ENCODE data around the gene CFAP210. TPM values are rescaled to one million over a fixed set of nuclear protein-coding genes. Genes with fewer than 3 reads are reported as not detected.
"Not testable (repeated sequence)": the region's sequence is repeated elsewhere in the genome, so short reads cannot be mapped to it uniquely, and the experiment has no call there.

The CFAP210 gene
- polyA plus RNA-seq, 3 donors, result not detected

- intact Hi-C loops (cut with micrococcal nuclease), result loop anchor here (10.0 kb wide), 1 partner anchor 106 kb away; the partner anchor contains the start of gene PPIG (in 2 of the 2)
- no peak for DNase-seq
- H3K4me3 ChIP-seq (replicated peaks in 1 of 3; ENCODE audit: low read depth in 2 of 3, low read length in 3 of 3), result no peak overlapping the region
- H3K9ac ChIP-seq (ENCODE audit: insufficient read depth, low read length, poor library complexity, severe bottlenecking), result no peak overlapping the region
- H3K9me3 ChIP-seq (replicated peaks in 1 of 2; ENCODE audit: control insufficient read depth in 1 of 2, insufficient read depth in 1 of 2, low read length in 2 of 2), result peaks cover 0 to 9% of the 10 kb centered on the region in 2 donors
- Mint-ChIP-seq H3K36me3 (no peaks in the 10 kb centered on the region), H3K4me3 (peak overlapping the region in 1 of 2 donors; percentile 12), H3K4me1 (peaks cover 11% of the 10 kb centered on the region), H3K9me3 (peaks cover 19 to 43% (median 22%) of the 10 kb centered on the region in 7 donors), H3K27ac (no peak overlapping the region), H3K27me3 (ENCODE audit: low read depth in 3 of 3) (peaks cover 7 to 11% (median 7%) of the 10 kb centered on the region in 3 donors)
- peaks cover 14 to 16% of the 10 kb centered on the region in 2 donors for H3K4me1 ChIP-seq (ENCODE audit: control insufficient read depth in 1 of 2, insufficient read depth in 2 of 2, low read length in 2 of 2)
- H4K20me1 ChIP-seq (ENCODE audit: insufficient read depth, low read length), result no peaks in the 10 kb centered on the region
- no peaks in the 10 kb centered on the region for H3K79me2 ChIP-seq (ENCODE audit: insufficient read depth, low read length)
- TF ChIP-seq CTCF (IDR thresholded peaks at IDR 0.05), result no peak
- H3K27ac ChIP-seq (ENCODE audit: low read depth in 1 of 2, low read length in 2 of 2), result no peak overlapping the region
- H3K36me3 ChIP-seq (replicated peaks in 1 of 2; ENCODE audit: control insufficient read depth in 1 of 2, insufficient read depth in 2 of 2, low read length in 2 of 2), result no peaks in the 10 kb centered on the region
- H3K4me2 ChIP-seq (replicated peaks; ENCODE audit: extremely low read depth, low read length, poor library complexity, severe bottlenecking), result no peak overlapping the region
- no peak overlapping the region for H2AFZ ChIP-seq (ENCODE audit: insufficient read depth, low read depth, low read length, poor library complexity, severe bottlenecking)
- H3K27me3 ChIP-seq (ENCODE audit: control insufficient read depth in 2 of 2, insufficient read depth in 2 of 2, low read length in 2 of 2), result peaks cover 0 to 2% of the 10 kb centered on the region in 2 donors
- no CpG with 5 or more reads among the region's 1 CpG for WGBS (ENCODE audit: insufficient coverage)
Observed at GRCh38 chr2:169690958-169691357, 3.2 kb downstream of the CFAP210 start.

GRCh38 chr2:169687943-169688342 lies 6.3 kb downstream of the CFAP210 start:
- intact Hi-C loops (cut with micrococcal nuclease); H3K4me3 ChIP-seq (replicated peaks in 1 of 3; ENCODE audit: low read depth in 2 of 3, low read length in 3 of 3); DNase-seq; H3K79me2 ChIP-seq (ENCODE audit: insufficient read depth, low read length); H3K27me3 ChIP-seq (ENCODE audit: control insufficient read depth in 2 of 2, insufficient read depth in 2 of 2, low read length in 2 of 2); H2AFZ ChIP-seq (ENCODE audit: insufficient read depth, low read depth, low read length, poor library complexity, severe bottlenecking); H3K4me1 Mint-ChIP-seq; H3K9me3 ChIP-seq (replicated peaks in 1 of 2; ENCODE audit: control insufficient read depth in 1 of 2, insufficient read depth in 1 of 2, low read length in 2 of 2); H4K20me1 ChIP-seq (ENCODE audit: insufficient read depth, low read length); H3K36me3 ChIP-seq (replicated peaks in 1 of 2; ENCODE audit: control insufficient read depth in 1 of 2, insufficient read depth in 2 of 2, low read length in 2 of 2); H3K4me1 ChIP-seq (ENCODE audit: control insufficient read depth in 1 of 2, insufficient read depth in 2 of 2, low read length in 2 of 2); H3K36me3 Mint-ChIP-seq; H3K27ac Mint-ChIP-seq; H3K27ac ChIP-seq (ENCODE audit: low read depth in 1 of 2, low read length in 2 of 2); H3K27me3 Mint-ChIP-seq (ENCODE audit: low read depth in 3 of 3); H3K4me2 ChIP-seq (replicated peaks; ENCODE audit: extremely low read depth, low read length, poor library complexity, severe bottlenecking); H3K4me3 Mint-ChIP-seq; H3K9ac ChIP-seq (ENCODE audit: insufficient read depth, low read length, poor library complexity, severe bottlenecking): not testable (repeated sequence)
- peaks cover 19 to 40% (median 20%) of the 10 kb centered on the region in 7 donors for H3K9me3 Mint-ChIP-seq

GRCh38 chr2:169686825-169687224 lies 7.4 kb downstream of the CFAP210 start:
- H3K36me3 ChIP-seq (replicated peaks in 1 of 2; ENCODE audit: control insufficient read depth in 1 of 2, insufficient read depth in 2 of 2, low read length in 2 of 2); H3K27ac ChIP-seq (ENCODE audit: low read depth in 1 of 2, low read length in 2 of 2); H3K4me3 Mint-ChIP-seq; H3K27me3 ChIP-seq (ENCODE audit: control insufficient read depth in 2 of 2, insufficient read depth in 2 of 2, low read length in 2 of 2); H3K79me2 ChIP-seq (ENCODE audit: insufficient read depth, low read length); H3K4me2 ChIP-seq (replicated peaks; ENCODE audit: extremely low read depth, low read length, poor library complexity, severe bottlenecking); H3K9ac ChIP-seq (ENCODE audit: insufficient read depth, low read length, poor library complexity, severe bottlenecking); H3K4me1 ChIP-seq (ENCODE audit: control insufficient read depth in 1 of 2, insufficient read depth in 2 of 2, low read length in 2 of 2); H2AFZ ChIP-seq (ENCODE audit: insufficient read depth, low read depth, low read length, poor library complexity, severe bottlenecking); H3K9me3 ChIP-seq (replicated peaks in 1 of 2; ENCODE audit: control insufficient read depth in 1 of 2, insufficient read depth in 1 of 2, low read length in 2 of 2); H3K4me3 ChIP-seq (replicated peaks in 1 of 3; ENCODE audit: low read depth in 2 of 3, low read length in 3 of 3); H3K36me3 Mint-ChIP-seq; intact Hi-C loops (cut with micrococcal nuclease); H3K27ac Mint-ChIP-seq; DNase-seq; H4K20me1 ChIP-seq (ENCODE audit: insufficient read depth, low read length); H3K4me1 Mint-ChIP-seq; H3K27me3 Mint-ChIP-seq (ENCODE audit: low read depth in 3 of 3): not testable (repeated sequence)
- WGBS (ENCODE audit: insufficient coverage), result 92% methylated on average over 2 of the region's 4 CpGs
- H3K9me3 Mint-ChIP-seq, result peaks cover 19 to 40% (median 20%) of the 10 kb centered on the region in 7 donors

- H3K27ac Mint-ChIP-seq; H3K27me3 ChIP-seq (ENCODE audit: control insufficient read depth in 2 of 2, insufficient read depth in 2 of 2, low read length in 2 of 2); H3K79me2 ChIP-seq (ENCODE audit: insufficient read depth, low read length); H2AFZ ChIP-seq (ENCODE audit: insufficient read depth, low read depth, low read length, poor library complexity, severe bottlenecking); H3K36me3 ChIP-seq (replicated peaks in 1 of 2; ENCODE audit: control insufficient read depth in 1 of 2, insufficient read depth in 2 of 2, low read length in 2 of 2); H3K27me3 Mint-ChIP-seq (ENCODE audit: low read depth in 3 of 3); DNase-seq; H3K4me3 ChIP-seq (replicated peaks in 1 of 3; ENCODE audit: low read depth in 2 of 3, low read length in 3 of 3); H3K36me3 Mint-ChIP-seq; intact Hi-C loops (cut with micrococcal nuclease); H3K4me2 ChIP-seq (replicated peaks; ENCODE audit: extremely low read depth, low read length, poor library complexity, severe bottlenecking); H3K9ac ChIP-seq (ENCODE audit: insufficient read depth, low read length, poor library complexity, severe bottlenecking); H3K4me1 ChIP-seq (ENCODE audit: control insufficient read depth in 1 of 2, insufficient read depth in 2 of 2, low read length in 2 of 2); H3K9me3 ChIP-seq (replicated peaks in 1 of 2; ENCODE audit: control insufficient read depth in 1 of 2, insufficient read depth in 1 of 2, low read length in 2 of 2); H3K4me1 Mint-ChIP-seq; H4K20me1 ChIP-seq (ENCODE audit: insufficient read depth, low read length); H3K4me3 Mint-ChIP-seq; H3K27ac ChIP-seq (ENCODE audit: low read depth in 1 of 2, low read length in 2 of 2): not testable (repeated sequence)
- 73% methylated on average over 2 of the region's 2 CpGs for WGBS (ENCODE audit: insufficient coverage)
- H3K9me3 Mint-ChIP-seq, result peaks cover 12 to 31% (median 16%) of the 10 kb centered on the region in 7 donors
Observed at GRCh38 chr2:169684712-169685111, 9.5 kb downstream of the CFAP210 start.

Measured in CD14-positive monocyte (primary cell).